ENCODE results near the gene ZC3H13. TPM values are rescaled to one million over a fixed set of nuclear protein-coding genes. Genes with fewer than 3 reads are reported as not detected.

The ZC3H13 gene
- total RNA-seq, 1 donor from 2014 or later, result 44.9 TPM

DNA sequence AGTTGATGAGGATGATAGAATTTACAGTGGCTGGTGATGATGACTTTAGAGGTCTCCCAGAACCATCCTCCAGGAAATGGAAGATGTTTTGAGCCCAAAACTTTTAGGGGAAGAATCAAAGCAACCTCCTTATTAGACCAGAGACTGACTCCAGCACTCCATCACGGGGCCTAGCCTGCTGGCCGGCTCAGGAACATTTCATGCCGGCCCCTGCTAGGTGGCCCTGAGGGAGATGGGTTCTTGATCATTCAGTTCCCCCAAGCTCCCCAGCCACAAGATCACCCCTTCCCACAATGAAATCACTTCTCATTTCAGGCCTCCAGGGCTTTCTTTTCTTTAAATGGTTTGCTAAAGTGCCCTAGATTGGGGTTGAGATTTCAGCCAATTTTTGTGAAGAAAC, 121.3 kb downstream of the ZC3H13 start:
- TF ChIP-seq, protein P1, sequence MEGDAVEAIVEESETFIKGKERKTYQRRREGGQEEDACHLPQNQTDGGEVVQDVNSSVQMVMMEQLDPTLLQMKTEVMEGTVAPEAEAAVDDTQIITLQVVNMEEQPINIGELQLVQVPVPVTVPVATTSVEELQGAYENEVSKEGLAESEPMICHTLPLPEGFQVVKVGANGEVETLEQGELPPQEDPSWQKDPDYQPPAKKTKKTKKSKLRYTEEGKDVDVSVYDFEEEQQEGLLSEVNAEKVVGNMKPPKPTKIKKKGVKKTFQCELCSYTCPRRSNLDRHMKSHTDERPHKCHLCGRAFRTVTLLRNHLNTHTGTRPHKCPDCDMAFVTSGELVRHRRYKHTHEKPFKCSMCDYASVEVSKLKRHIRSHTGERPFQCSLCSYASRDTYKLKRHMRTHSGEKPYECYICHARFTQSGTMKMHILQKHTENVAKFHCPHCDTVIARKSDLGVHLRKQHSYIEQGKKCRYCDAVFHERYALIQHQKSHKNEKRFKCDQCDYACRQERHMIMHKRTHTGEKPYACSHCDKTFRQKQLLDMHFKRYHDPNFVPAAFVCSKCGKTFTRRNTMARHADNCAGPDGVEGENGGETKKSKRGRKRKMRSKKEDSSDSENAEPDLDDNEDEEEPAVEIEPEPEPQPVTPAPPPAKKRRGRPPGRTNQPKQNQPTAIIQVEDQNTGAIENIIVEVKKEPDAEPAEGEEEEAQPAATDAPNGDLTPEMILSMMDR (IDR thresholded peaks at IDR 0.05; ENCODE audit: unreplicated experiment), result no peak
- Mint-ChIP-seq H3K9me3 (ENCODE audit: unreplicated experiment) (no peaks in the 10 kb centered on the region), H3K27me3 (ENCODE audit: unreplicated experiment) (peaks cover 7% of the 10 kb centered on the region), H3K4me3 (ENCODE audit: unreplicated experiment) (no peak overlapping the region), H3K27ac (ENCODE audit: unreplicated experiment) (no peak overlapping the region), H3K4me1 (ENCODE audit: unreplicated experiment) (peaks cover 3% of the 10 kb centered on the region), H3K36me3 (ENCODE audit: low read depth, unreplicated experiment) (no peaks in the 10 kb centered on the region)
- DNase-seq (ENCODE audit: low spot score), result no peak

GRCh38 chr13:45930177-45930576, 122.4 kb downstream of the ZC3H13 start:
- TF ChIP-seq, protein P1 (IDR thresholded peaks at IDR 0.05; ENCODE audit: unreplicated experiment), result no peak
- no peak overlapping the region for H3K27ac Mint-ChIP-seq (ENCODE audit: unreplicated experiment)
- peaks cover 7% of the 10 kb centered on the region for H3K27me3 Mint-ChIP-seq (ENCODE audit: unreplicated experiment)
- no peaks in the 10 kb centered on the region for H3K9me3 Mint-ChIP-seq (ENCODE audit: unreplicated experiment)
- no peak for DNase-seq (ENCODE audit: low spot score)
- H3K4me1 Mint-ChIP-seq (ENCODE audit: unreplicated experiment), result peaks cover 3% of the 10 kb centered on the region
- H3K4me3 Mint-ChIP-seq (ENCODE audit: unreplicated experiment), result no peak overlapping the region
- H3K36me3 Mint-ChIP-seq (ENCODE audit: low read depth, unreplicated experiment), result no peaks in the 10 kb centered on the region

- Mint-ChIP-seq H3K36me3 (ENCODE audit: low read depth, unreplicated experiment) (no peaks in the 10 kb centered on the region), H3K4me3 (ENCODE audit: unreplicated experiment) (no peak overlapping the region), H3K4me1 (ENCODE audit: unreplicated experiment) (no peaks in the 10 kb centered on the region), H3K9me3 (ENCODE audit: unreplicated experiment) (no peaks in the 10 kb centered on the region), H3K27ac (ENCODE audit: unreplicated experiment) (no peak overlapping the region), H3K27me3 (ENCODE audit: unreplicated experiment) (peaks cover 6% of the 10 kb centered on the region)
- DNase-seq (ENCODE audit: low spot score), result no peak
- TF ChIP-seq, protein P1 (IDR thresholded peaks at IDR 0.05; ENCODE audit: unreplicated experiment), result no peak
Observed at GRCh38 chr13:45928843-45929242, 123.7 kb downstream of the ZC3H13 start.

DNA sequence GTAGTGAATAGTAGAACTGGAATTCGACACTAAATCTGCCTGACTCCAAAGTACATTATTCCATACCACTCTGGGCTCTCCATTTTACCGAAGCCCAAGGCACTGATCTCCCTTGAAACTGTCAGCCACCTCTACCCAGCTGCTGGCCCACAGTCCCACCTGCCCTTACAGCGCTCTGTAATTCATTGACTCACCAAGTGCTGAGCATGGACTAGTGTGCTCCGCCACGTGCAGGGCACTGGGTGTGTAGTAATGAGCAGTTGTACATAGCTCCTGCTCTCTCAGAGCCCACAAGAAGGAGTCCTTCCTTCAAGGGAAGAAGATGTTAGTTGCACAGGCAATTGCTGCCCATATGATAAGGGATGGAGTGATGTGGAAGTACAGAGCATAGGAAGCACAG, 124.4 kb downstream of the ZC3H13 start:
- Mint-ChIP-seq H3K4me3 (ENCODE audit: unreplicated experiment) (no peak overlapping the region), H3K4me1 (ENCODE audit: unreplicated experiment) (no peaks in the 10 kb centered on the region), H3K36me3 (ENCODE audit: low read depth, unreplicated experiment) (no peaks in the 10 kb centered on the region), H3K9me3 (ENCODE audit: unreplicated experiment) (no peaks in the 10 kb centered on the region), H3K27me3 (ENCODE audit: unreplicated experiment) (peaks cover 5% of the 10 kb centered on the region), H3K27ac (ENCODE audit: unreplicated experiment) (no peak overlapping the region)
- no peak for DNase-seq (ENCODE audit: low spot score)
- TF ChIP-seq, protein P1 (IDR thresholded peaks at IDR 0.05; ENCODE audit: unreplicated experiment), result no peak

DNA sequence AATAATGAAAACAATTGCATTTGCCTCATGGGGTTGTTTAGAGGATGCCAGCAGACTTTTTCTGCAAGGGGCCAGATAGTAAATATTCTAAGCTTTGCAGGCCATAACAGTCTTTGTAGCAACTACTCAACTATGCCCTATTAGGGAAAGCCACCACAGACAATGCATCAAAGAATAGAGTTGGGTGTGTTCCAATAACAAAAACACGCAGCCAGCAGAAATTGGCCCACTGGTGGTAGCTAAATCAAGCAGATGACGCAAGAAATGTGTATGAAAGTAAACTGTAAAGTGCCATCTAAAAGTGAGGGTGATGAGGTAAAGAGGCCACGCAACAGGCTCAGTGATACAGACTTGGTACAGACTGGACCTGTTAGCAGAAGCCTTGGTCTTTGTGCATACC, 125.8 kb downstream of the ZC3H13 start:
- no peaks in the 10 kb centered on the region for H3K4me1 Mint-ChIP-seq (ENCODE audit: unreplicated experiment)
- no peak overlapping the region for H3K27ac Mint-ChIP-seq (ENCODE audit: unreplicated experiment)
- H3K36me3 Mint-ChIP-seq (ENCODE audit: low read depth, unreplicated experiment), result no peaks in the 10 kb centered on the region
- H3K9me3 Mint-ChIP-seq (ENCODE audit: unreplicated experiment), result no peaks in the 10 kb centered on the region
- no peak for DNase-seq (ENCODE audit: low spot score)
- H3K27me3 Mint-ChIP-seq (ENCODE audit: unreplicated experiment), result peaks cover 3% of the 10 kb centered on the region
- H3K4me3 Mint-ChIP-seq (ENCODE audit: unreplicated experiment), result no peak overlapping the region
- TF ChIP-seq, protein P1 (IDR thresholded peaks at IDR 0.05; ENCODE audit: unreplicated experiment), result no peak
